ENCODE data around the gene TBX3.
"Not testable (repeated sequence)": the region's sequence is repeated elsewhere in the genome, so short reads cannot be mapped to it uniquely, and the experiment has no call there.

The TBX3 gene

GRCh38 chr12:114684098-114684869 is at the start of gene TBX3:
Gene TBX3 (minus strand): TSS chr12:114684175. CDS start chr12:114683200, 975 bp downstream.
- DNase-seq = peak; percentile 98

GRCh38 chr12:114732426-114733030 is 48.6 kb upstream of the TBX3 start:
- DNase-seq = no peak

- peak; percentile 27 for DNase-seq
Measured at GRCh38 chr12:114729731-114730130, 45.8 kb upstream of the TBX3 start.

- DNase-seq = no peak
Measured at GRCh38 chr12:114726092-114726710, 42.2 kb upstream of the TBX3 start.

- not testable (repeated sequence) for DNase-seq
Measured at GRCh38 chr12:114722176-114722575, 38.2 kb upstream of the TBX3 start.

- DNase-seq = no peak
Measured at GRCh38 chr12:114721266-114721665, 37.3 kb upstream of the TBX3 start.

- no peak for DNase-seq
Measured at GRCh38 chr12:114713466-114714215, 29.7 kb upstream of the TBX3 start.

- DNase-seq = no peak
Measured at GRCh38 chr12:114711689-114712152, 27.7 kb upstream of the TBX3 start.

- no peak for DNase-seq
Measured at GRCh38 chr12:114710151-114710550, 26.2 kb upstream of the TBX3 start.

GRCh38 chr12:114709112-114709511 is 25.1 kb upstream of the TBX3 start:
- no peak for DNase-seq

GRCh38 chr12:114708598-114708997 is 24.6 kb upstream of the TBX3 start:
- DNase-seq = not testable (repeated sequence)

- peak; percentile 29 for DNase-seq
Measured at GRCh38 chr12:114704096-114704495, 20.1 kb upstream of the TBX3 start.

- no peak for DNase-seq
Measured at GRCh38 chr12:114703060-114703493, 19.1 kb upstream of the TBX3 start.

GRCh38 chr12:114702462-114702861 is 18.5 kb upstream of the TBX3 start:
- DNase-seq = no peak

- no peak for DNase-seq
Measured at GRCh38 chr12:114701553-114701952, 17.6 kb upstream of the TBX3 start.

- no peak for DNase-seq
Measured at GRCh38 chr12:114701104-114701414, 17.1 kb upstream of the TBX3 start.

- no peak for DNase-seq
Measured at GRCh38 chr12:114700392-114701103, 16.6 kb upstream of the TBX3 start.

GRCh38 chr12:114698566-114699163 is 14.7 kb upstream of the TBX3 start:
- DNase-seq = no peak

- no peak for DNase-seq
Measured at GRCh38 chr12:114697741-114698565, 14.0 kb upstream of the TBX3 start.

- no peak for DNase-seq
Measured at GRCh38 chr12:114697243-114697716, 13.3 kb upstream of the TBX3 start.

Data from NCI-H226 (cell line).